Spleen (tissue), 11 donors: ENCODE measurements around the gene REG4. TPM values are rescaled to one million over a fixed set of nuclear protein-coding genes. Genes with fewer than 3 reads are reported as not detected.
A peak's percentile ranks its signal among the peaks of the same experiment; 100 is the strongest.

Experiments
- DNase-seq: peaks from one replicate; pipeline ENCODE4 v3.0.0-alpha.2; 2020
- H3K27ac ChIP-seq, 8 donors: fragments of 200-600 bp; sonication (generic) in 7 of 8; 1 replicate in 4 of 8; 2 replicates in 4 of 8; pipeline versions ENCODE4 v1.5.0 to v1.8.0; 2016 to 2021; ENCODE audit warnings: inconsistent platforms in 4 of 8, mild to moderate bottlenecking in 4 of 8, moderate library complexity in 1 of 8
- H3K27me3 ChIP-seq, 7 donors: fragments of 200-600 bp; sonication (generic) in 6 of 7; replicated peaks in 1 of 7; 1 replicate in 4 of 7; 2 replicates in 3 of 7; pipeline versions ENCODE4 v1.5.0 to v1.8.0; 2016 to 2021; ENCODE audit warnings: inconsistent platforms in 3 of 7, mild to moderate bottlenecking in 1 of 7
- H3K36me3 ChIP-seq, 6 donors: fragments of 200-600 bp; sonication (generic) in 5 of 6; 1 replicate in 4 of 6; 2 replicates in 2 of 6; pipeline versions ENCODE4 v1.5.0 to v1.8.0; 2016 to 2021; ENCODE audit warnings: inconsistent platforms in 2 of 6
- H3K4me1 ChIP-seq, 6 donors: fragments of 200-600 bp; sonication (generic) in 5 of 6; 1 replicate in 3 of 6; 2 replicates in 3 of 6; pipeline versions ENCODE4 v1.5.0 to v1.8.0; 2016 to 2021; ENCODE audit warnings: inconsistent platforms in 3 of 6
- H3K4me3 ChIP-seq, 8 donors: fragments of 200-600 bp; sonication (generic) in 7 of 8; 1 replicate in 4 of 8; 2 replicates in 4 of 8; pipeline versions ENCODE4 v1.5.0 to v1.8.0; 2016 to 2021; ENCODE audit warnings: inconsistent platforms in 4 of 8, mild to moderate bottlenecking in 4 of 8, moderate library complexity in 2 of 8
- H3K9me3 ChIP-seq, 8 donors: fragments of 200-600 bp; sonication (generic) in 7 of 8; 1 replicate in 4 of 8; 2 replicates in 4 of 8; pipeline versions ENCODE4 v1.5.0 to v1.8.0; 2016 to 2021; ENCODE audit warnings: inconsistent platforms in 4 of 8
- POLR2A ChIP-seq, 3 donors: fragments of 450-650 bp; IDR thresholded peaks; one replicate each; pipeline ENCODE4 v1.5.1; 2017; ENCODE audit warnings: antibody characterized with exemption in 3 of 3, mild to moderate bottlenecking in 1 of 3
- POLR2AphosphoS5 ChIP-seq, 3 donors: sonication (generic); formaldehyde crosslinking; IDR thresholded peaks; one replicate each; pipeline ENCODE4 v1.5.1; 2017; ENCODE audit warnings: antibody characterized with exemption in 3 of 3
- WGBS, 5 donors: extraction: QIAGEN DNeasy Blood & Tissue Kit in 3 of 5; methylation state at CpG; one replicate each; pipeline versions ENCODE4 v1.1.5 to v1.1.7; 2013 to 2018; 5-methylcytosine and 5-hydroxymethylcytosine counted together
- intact Hi-C: fragments of 100-400 bp; cut with DNase I; formaldehyde crosslinking; loops from one replicate; pipeline ENCODE4 v1.15.0; 2023; ENCODE audit warnings: low total_unique reads
- polyA plus RNA-seq, 3 donors: library from polyadenylated mRNA; stranded (reverse); fragments of 200-250 nt; gene quantifications; one replicate each; pipeline ENCODE4 v1.2.1, GENCODE V29; 2013
- total RNA-seq, 7 donors: library from RNA; depleted of rRNA in 3 of 7; stranded (reverse); fragments of >200 nt in 3 of 7; fragmentation: NEBNext Ultra II Directional in 4 of 7; extraction: Animal tissue kit (Norgen Biotek cat#: 25700) in 4 of 7; gene quantifications; one replicate each; pipeline versions ENCODE4 v1.1.0 to v1.2.1, GENCODE V29; 2016 to 2021
- TF ChIP-seq, protein P1 (sequence below), 11 experiments: fragments of 200-600 bp in 7 of 11; fragments of 450-650 bp in 4 of 11; sonication (generic) in 4 of 11; IDR thresholded peaks in 8 of 11; conservative IDR thresholded peaks in 3 of 11; 1 replicate in 7 of 11; 2 replicates in 4 of 11; pipeline versions ENCODE4 v1.4.0 to v1.8.0; 2016 to 2021; ENCODE audit warnings: antibody characterized with exemption in 11 of 11, inconsistent platforms in 4 of 11, mild to moderate bottlenecking in 1 of 11
- donor health status: healthy with polysubstance abuse.
- donor health status: DM: no; HTN: no; CAD: no; lungs with moderate emphysema.
- donor health status: DM: no; HTN: no; CAD: no.
- donor health status: Bipolar disorder and iron deficiency.
- donor health status: healthy.
- donor health status: DM: no; HTN: no; CAD: no.
- donor health status: DM: yes; HTN: yes; CAD: no.

The REG4 gene
- total and polyA plus RNA-seq, 10 donors, result 0.24 to 0.40 TPM; not detected in 8

DNA sequence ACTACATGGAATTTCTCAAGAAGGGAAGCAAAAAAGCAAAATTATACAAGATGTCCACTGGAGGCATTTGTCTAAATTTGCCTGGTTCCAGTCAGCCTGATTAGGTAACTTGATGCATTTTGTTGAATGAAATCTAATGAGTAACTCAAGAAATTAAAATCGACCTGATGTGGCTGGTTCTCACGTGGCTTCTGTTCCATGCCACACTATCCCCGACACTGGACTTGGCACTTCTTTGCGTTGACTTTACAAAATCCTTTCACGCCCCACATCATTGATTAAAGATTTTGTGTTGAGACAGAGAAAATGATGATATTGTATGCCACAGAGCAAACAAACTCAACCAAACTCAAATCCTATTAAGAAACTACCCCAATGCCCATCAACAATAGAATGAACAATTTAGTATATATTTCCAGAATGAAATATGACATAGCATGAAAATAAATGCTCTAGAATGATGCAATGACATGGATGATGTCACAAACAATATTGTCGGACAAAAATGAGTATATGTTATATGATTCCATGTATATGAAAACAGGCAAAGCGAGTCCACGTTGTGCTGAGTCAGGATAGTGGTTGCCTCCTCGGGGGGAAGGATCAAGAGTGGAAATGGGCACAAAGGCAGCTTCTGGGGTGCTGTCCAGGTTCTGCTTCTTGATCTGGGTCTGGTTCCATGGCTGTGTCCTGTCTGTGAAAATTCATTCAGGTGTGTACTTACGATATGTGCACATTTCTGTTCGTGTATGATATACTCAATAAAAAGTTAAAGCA lies 29.6 kb downstream of the REG4 start:
- no peak for TF ChIP-seq POLR2AphosphoS5 (IDR thresholded peaks at IDR 0.05)
- TF ChIP-seq POLR2A (IDR thresholded peaks at IDR 0.05), result no peak
- TF ChIP-seq, protein P1, sequence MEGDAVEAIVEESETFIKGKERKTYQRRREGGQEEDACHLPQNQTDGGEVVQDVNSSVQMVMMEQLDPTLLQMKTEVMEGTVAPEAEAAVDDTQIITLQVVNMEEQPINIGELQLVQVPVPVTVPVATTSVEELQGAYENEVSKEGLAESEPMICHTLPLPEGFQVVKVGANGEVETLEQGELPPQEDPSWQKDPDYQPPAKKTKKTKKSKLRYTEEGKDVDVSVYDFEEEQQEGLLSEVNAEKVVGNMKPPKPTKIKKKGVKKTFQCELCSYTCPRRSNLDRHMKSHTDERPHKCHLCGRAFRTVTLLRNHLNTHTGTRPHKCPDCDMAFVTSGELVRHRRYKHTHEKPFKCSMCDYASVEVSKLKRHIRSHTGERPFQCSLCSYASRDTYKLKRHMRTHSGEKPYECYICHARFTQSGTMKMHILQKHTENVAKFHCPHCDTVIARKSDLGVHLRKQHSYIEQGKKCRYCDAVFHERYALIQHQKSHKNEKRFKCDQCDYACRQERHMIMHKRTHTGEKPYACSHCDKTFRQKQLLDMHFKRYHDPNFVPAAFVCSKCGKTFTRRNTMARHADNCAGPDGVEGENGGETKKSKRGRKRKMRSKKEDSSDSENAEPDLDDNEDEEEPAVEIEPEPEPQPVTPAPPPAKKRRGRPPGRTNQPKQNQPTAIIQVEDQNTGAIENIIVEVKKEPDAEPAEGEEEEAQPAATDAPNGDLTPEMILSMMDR (IDR thresholded peaks at IDR 0.05 in 8 of 11, conservative IDR thresholded peaks at IDR 0.05 in 3 of 11), result no peak
- no peaks in the 10 kb centered on the region for H3K36me3 ChIP-seq
- intact Hi-C loops, result no loop called here
- no peaks in the 10 kb centered on the region for H3K27me3 ChIP-seq
- H3K4me1 ChIP-seq, result peaks cover 0 to 5% (median 0%) of the 10 kb centered on the region in 6 donors
- H3K27ac ChIP-seq, result no peak overlapping the region
- 80 to 94% (median 83%) methylated on average over 11 of the region's 11 CpGs for WGBS, 5 donors
- no peak for DNase-seq
- no peak overlapping the region for H3K4me3 ChIP-seq
- H3K9me3 ChIP-seq, result no peaks in the 10 kb centered on the region

DNA sequence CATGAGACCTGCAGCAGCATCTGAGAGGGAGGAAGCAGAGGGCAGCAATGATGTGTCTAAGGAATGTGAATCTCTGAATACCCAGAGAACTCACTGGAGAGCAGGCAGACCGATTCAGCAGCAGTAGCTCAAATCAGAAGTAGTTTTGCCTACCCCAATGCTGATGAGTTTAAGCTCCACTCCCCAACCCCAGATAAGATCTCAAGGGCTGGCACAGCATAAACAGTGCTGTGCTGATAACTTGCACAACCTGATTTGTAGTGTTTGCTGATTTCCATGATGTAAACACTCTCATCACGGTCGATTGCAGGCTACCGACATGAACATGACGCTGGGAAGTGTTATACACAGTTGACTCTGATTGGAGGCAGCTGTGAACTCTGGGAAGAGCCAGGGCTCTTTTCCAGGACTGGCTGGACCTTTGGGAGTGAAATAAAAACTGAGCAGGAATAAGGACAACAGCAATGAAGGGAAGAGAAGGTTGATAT lies 31.3 kb downstream of the REG4 start:
- intact Hi-C loops, result no loop called here
- TF ChIP-seq, protein P1 (IDR thresholded peaks at IDR 0.05 in 8 of 11, conservative IDR thresholded peaks at IDR 0.05 in 3 of 11), result no peak
- TF ChIP-seq POLR2A (IDR thresholded peaks at IDR 0.05) (no peak), POLR2AphosphoS5 (IDR thresholded peaks at IDR 0.05) (no peak)
- peaks cover 0 to 5% (median 0%) of the 10 kb centered on the region in 6 donors for H3K4me1 ChIP-seq
- H3K9me3 ChIP-seq, result no peaks in the 10 kb centered on the region
- H3K36me3 ChIP-seq, result no peaks in the 10 kb centered on the region
- no peak overlapping the region for H3K4me3 ChIP-seq
- H3K27me3 ChIP-seq, result no peaks in the 10 kb centered on the region
- no peak for DNase-seq
- 36 to 61% (median 47%) methylated on average over 5 of the region's 5 CpGs for WGBS, 5 donors
- peak overlapping the region in 2 of 8 donors; percentile 11 to 31 for H3K27ac ChIP-seq

DNA sequence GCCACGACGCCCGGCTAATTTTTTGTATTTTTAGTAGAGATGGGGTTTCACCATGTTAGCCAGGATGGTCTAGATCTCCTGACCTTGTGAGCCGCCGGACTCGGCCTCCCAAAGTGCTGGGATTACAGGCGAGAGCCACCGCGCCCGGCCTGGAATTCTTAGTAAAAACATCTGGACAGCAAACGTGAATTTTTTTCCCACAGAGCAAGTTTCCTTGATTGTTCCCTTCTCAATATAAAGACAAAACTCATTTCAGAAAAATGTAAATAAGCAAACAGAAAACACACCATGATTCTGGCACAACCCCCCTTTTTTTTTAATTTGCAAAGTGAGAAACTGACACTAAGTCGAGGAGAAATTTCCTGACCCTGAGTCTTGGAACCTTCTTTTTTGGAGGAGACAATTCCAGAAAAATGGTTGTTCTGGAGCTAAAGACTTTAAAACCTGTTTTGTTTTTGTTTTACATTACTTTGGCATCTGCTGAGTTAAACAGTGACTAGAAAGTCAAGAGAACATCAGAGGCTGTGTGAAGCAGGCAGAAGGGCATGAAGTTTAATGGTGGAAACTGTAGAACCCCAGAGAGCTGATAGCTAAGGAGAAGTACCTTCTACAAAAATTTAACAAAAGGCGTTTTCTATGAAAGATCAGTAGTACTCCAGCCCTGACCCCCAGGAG lies 32.2 kb downstream of the REG4 start:
- H3K4me1 ChIP-seq, result peaks cover 0 to 1% (median 0%) of the 10 kb centered on the region in 6 donors
- no peaks in the 10 kb centered on the region for H3K9me3 ChIP-seq
- H3K27ac ChIP-seq, result no peak overlapping the region
- intact Hi-C loops, result no loop called here
- TF ChIP-seq, protein P1 (IDR thresholded peaks at IDR 0.05 in 8 of 11, conservative IDR thresholded peaks at IDR 0.05 in 3 of 11), result no peak
- no peak for TF ChIP-seq POLR2A (IDR thresholded peaks at IDR 0.05)
- TF ChIP-seq POLR2AphosphoS5 (IDR thresholded peaks at IDR 0.05), result no peak
- no peak for DNase-seq
- WGBS, 5 donors, result 87 to 95% (median 94%) methylated on average over 13 of the region's 13 CpGs
- no peaks in the 10 kb centered on the region for H3K27me3 ChIP-seq
- no peak overlapping the region for H3K4me3 ChIP-seq
- H3K36me3 ChIP-seq, result no peaks in the 10 kb centered on the region

DNA sequence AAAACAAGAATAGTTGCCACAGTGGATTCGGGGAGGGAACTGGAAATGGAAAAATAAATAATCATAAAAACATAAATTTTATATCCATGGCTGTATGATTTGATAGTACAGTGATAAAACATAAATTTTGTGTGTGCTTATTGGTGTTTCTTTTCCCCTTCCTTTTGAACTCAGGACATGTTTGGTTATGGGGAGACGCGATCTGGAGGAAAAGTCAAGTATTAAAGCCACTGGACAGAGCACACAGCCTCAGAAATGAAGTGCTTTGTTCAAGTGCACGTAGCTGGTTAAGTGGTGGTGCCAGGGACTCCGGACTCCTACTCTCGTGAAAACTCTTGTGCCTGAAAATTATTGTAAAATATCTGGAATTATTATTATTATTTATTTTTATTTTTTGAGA lies 32.9 kb downstream of the REG4 start:
- H3K4me1 ChIP-seq, result no peaks in the 10 kb centered on the region
- H3K4me3 ChIP-seq, result no peak overlapping the region
- intact Hi-C loops, result no loop called here
- H3K27ac ChIP-seq, result no peak overlapping the region
- 89 to 93% (median 91%) methylated on average over 6 of the region's 6 CpGs for WGBS, 5 donors
- DNase-seq, result no peak
- H3K9me3 ChIP-seq, result no peaks in the 10 kb centered on the region
- no peaks in the 10 kb centered on the region for H3K36me3 ChIP-seq
- no peaks in the 10 kb centered on the region for H3K27me3 ChIP-seq
- TF ChIP-seq POLR2A (IDR thresholded peaks at IDR 0.05) (no peak), POLR2AphosphoS5 (IDR thresholded peaks at IDR 0.05) (no peak)
- TF ChIP-seq, protein P1 (IDR thresholded peaks at IDR 0.05 in 8 of 11, conservative IDR thresholded peaks at IDR 0.05 in 3 of 11), result no peak
